Thoracic aorta (tissue), 2 donors: Measurements from ENCODE around the gene IPP. TPM values are rescaled to one million over a fixed set of nuclear protein-coding genes. Genes with fewer than 3 reads are reported as not detected.

Source experiments
- ATAC-seq: fragments of 150-250 bp; one replicate; pipeline ENCODE4 v1.8.0; 2017; ENCODE audit warnings: low read depth; ENCODE audit not compliant: insufficient number of reproducible peaks, low FRiP score
- DNase-seq: peaks from one replicate; pipeline ENCODE4 v3.0.0-alpha.2; 2020; ENCODE audit warnings: low spot score
- H3K27ac ChIP-seq, 2 donors: fragments of 200-600 bp; sonication (generic); 1 replicate in 1 of 2; 2 replicates in 1 of 2; pipeline ENCODE4 v1.5.1; 2016; ENCODE audit warnings: mild to moderate bottlenecking in 2 of 2, moderate library complexity in 2 of 2
- H3K27me3 ChIP-seq: fragments of 200-600 bp; sonication (generic); replicated peaks from 2 replicates; pipeline ENCODE4 v1.6.0; 2016; ENCODE audit warnings: mild to moderate bottlenecking; ENCODE audit not compliant: insufficient read depth
- H3K36me3 ChIP-seq: fragments of 200-600 bp; sonication (generic); one replicate; pipeline ENCODE4 v1.5.1; 2016
- H3K4me1 ChIP-seq, 2 donors: fragments of 200-600 bp; sonication (generic); 1 replicate in 1 of 2; 2 replicates in 1 of 2; pipeline versions ENCODE4 v1.5.1 to v1.6.0; 2016; ENCODE audit warnings: low read depth in 2 of 2, mild to moderate bottlenecking in 1 of 2; ENCODE audit not compliant: control insufficient read depth in 1 of 2
- H3K4me3 ChIP-seq: fragments of 200-600 bp; sonication (generic); 2 replicates; pipeline ENCODE4 v1.5.1; 2016; ENCODE audit warnings: mild to moderate bottlenecking
- H3K9me3 ChIP-seq: fragments of 200-600 bp; sonication (generic); 2 replicates; pipeline ENCODE4 v1.5.1; 2016
- total RNA-seq, 2 donors: library from RNA; depleted of rRNA; stranded (reverse); fragments of >200 nt; gene quantifications; one replicate each; pipeline versions ENCODE4 v1.1.0 to v1.2.3, GENCODE V29; 2016
- TF ChIP-seq, protein P1 (sequence below): fragments of 200-600 bp; sonication (generic); IDR thresholded peaks from one replicate; pipeline ENCODE4 v1.5.1; 2019; ENCODE audit warnings: antibody characterized with exemption

Gene IPP
- total RNA-seq, 2 donors from 2014 or later = 6.9 to 10.2 TPM

DNA sequence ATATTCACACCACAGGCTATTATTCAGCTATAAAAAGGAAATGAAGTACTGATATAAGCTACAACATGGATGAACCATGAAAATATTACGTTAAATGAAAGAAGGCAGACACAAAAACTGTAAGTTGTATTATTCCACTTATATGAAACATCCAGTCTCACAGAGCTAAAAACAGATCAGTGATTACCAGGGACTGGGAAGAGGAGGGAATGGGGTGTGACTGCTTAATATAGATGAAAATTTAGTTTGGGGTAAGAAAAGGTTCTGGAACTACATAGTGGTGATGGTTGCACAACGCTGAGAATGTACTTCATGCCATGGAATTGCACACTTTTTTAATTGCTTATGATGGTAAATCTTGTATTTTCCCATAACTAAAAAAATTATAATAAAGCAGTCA is 83.6 kb downstream of the IPP start:
- Histone ChIP-seq H3K36me3 (no peaks in the 10 kb centered on the region), H3K9me3 (no peaks in the 10 kb centered on the region), H3K27ac (no peak overlapping the region), H3K4me3 (no peak overlapping the region), H3K27me3 (no peaks in the 10 kb centered on the region), H3K4me1 (peaks cover 32 to 36% of the 10 kb centered on the region in 2 donors)
- TF ChIP-seq, protein P1, sequence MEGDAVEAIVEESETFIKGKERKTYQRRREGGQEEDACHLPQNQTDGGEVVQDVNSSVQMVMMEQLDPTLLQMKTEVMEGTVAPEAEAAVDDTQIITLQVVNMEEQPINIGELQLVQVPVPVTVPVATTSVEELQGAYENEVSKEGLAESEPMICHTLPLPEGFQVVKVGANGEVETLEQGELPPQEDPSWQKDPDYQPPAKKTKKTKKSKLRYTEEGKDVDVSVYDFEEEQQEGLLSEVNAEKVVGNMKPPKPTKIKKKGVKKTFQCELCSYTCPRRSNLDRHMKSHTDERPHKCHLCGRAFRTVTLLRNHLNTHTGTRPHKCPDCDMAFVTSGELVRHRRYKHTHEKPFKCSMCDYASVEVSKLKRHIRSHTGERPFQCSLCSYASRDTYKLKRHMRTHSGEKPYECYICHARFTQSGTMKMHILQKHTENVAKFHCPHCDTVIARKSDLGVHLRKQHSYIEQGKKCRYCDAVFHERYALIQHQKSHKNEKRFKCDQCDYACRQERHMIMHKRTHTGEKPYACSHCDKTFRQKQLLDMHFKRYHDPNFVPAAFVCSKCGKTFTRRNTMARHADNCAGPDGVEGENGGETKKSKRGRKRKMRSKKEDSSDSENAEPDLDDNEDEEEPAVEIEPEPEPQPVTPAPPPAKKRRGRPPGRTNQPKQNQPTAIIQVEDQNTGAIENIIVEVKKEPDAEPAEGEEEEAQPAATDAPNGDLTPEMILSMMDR = no peak
- ATAC-seq = no peak
- DNase-seq = no peak

DNA sequence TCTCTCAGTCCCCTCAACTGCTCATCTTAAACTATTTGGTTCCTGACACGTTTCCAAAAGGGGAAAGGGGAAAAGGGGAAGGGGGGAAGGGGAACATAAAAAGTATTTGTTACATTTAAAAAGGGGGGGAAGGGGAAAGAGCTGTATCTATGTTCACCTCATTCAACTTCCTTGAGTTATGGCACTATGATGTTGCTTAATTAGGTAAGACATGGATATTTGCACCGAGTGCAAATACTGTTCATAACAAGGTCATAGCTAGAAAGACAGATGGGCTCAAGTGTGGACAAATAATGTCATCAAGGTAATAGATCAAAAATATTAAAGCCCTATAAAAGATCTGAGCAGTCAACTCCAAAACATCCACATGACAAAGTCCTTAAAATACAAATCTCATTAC is 90.1 kb downstream of the IPP start:
- TF ChIP-seq, protein P1 = no peak
- H3K9me3 ChIP-seq = no peaks in the 10 kb centered on the region
- H3K4me3 ChIP-seq = no peak overlapping the region
- DNase-seq = no peak
- no peaks in the 10 kb centered on the region for H3K4me1 ChIP-seq
- no peak for ATAC-seq
- H3K27ac ChIP-seq = no peak overlapping the region
- peaks cover 43% of the 10 kb centered on the region for H3K36me3 ChIP-seq
- H3K27me3 ChIP-seq = no peaks in the 10 kb centered on the region

DNA sequence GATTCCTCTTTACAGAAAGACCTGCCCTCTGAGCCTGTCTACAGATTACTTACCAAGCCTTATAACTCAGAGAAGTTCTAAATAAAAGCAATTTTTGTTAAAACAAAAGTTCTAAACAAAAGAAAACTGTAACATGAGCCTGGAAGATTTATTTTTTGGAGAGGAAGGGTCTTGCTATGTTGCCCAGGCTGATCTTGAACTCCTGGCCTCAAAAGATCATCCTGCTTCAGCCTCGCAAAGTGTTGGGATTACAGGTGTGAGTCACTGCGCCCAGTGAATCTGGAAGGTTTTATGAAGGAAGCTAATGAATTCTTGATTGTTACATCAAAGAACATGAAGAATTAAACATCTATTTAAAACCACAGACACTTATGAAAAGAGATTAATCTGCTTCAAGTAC is 91.2 kb downstream of the IPP start:
- H3K4me3 ChIP-seq = no peak overlapping the region
- ATAC-seq (no peak), DNase-seq (no peak)
- no peak overlapping the region for H3K27ac ChIP-seq
- TF ChIP-seq, protein P1 = no peak
- H3K27me3 ChIP-seq = no peaks in the 10 kb centered on the region
- no peaks in the 10 kb centered on the region for H3K9me3 ChIP-seq
- H3K4me1 ChIP-seq = no peaks in the 10 kb centered on the region
- H3K36me3 ChIP-seq = peaks cover 53% of the 10 kb centered on the region

DNA sequence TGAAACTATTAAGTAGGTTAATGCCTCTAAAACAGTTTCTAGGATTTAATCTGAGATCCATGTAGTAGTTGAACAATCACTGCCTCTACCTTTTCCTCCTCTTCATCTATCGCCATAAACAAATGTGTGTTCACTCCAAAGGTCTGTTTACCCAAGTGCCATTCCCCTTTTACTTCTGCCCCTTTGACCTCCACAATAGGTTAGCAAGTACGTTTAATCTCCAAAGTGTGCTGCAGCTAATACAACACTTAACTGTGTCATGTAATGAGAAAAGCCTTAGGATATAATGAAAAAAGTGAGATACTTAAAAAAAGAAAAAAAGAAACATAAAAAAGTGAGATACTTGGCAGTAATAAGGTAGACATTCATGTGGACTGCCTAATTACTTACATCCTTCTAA is 92.3 kb downstream of the IPP start:
- H3K4me1 ChIP-seq = no peaks in the 10 kb centered on the region
- H3K27ac ChIP-seq = no peak overlapping the region
- no peak for DNase-seq
- no peak overlapping the region for H3K4me3 ChIP-seq
- H3K9me3 ChIP-seq = no peaks in the 10 kb centered on the region
- no peaks in the 10 kb centered on the region for H3K27me3 ChIP-seq
- peaks cover 57% of the 10 kb centered on the region for H3K36me3 ChIP-seq
- TF ChIP-seq, protein P1 = no peak
- ATAC-seq = no peak

DNA sequence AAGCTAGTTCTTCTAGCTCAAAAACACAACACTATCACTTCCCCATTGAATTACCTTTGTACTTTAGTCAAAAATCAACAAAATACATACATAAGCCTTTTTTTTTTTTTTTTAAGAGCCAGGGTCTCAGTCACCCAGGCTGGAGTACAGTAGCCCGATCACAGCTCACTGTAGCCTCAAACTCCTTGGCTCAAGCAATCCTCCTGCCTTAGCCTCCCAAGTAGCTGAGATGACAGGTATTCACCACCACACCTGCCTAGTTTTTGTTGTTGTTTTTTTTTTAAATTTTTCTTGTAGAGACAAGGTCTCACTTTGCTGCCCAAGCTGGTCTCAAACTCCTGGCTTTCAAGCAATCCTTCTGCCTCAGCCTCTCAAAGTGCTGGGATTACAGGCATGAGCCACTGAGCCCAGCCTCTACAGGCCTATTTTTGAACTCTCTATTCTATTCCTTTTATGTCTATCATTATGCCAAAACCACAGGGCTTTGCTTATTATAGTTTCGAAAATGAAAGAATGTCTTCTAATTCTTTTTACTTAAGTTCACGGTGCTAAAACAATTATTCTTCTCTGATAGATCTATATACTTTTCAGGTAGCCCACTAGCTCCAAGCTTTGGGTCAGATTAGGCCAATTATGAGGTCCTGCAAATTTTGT is 93.8 kb downstream of the IPP start:
- no peak for ATAC-seq
- Histone ChIP-seq H3K9me3 (no peaks in the 10 kb centered on the region), H3K4me1 (no peaks in the 10 kb centered on the region), H3K36me3 (peaks cover 65% of the 10 kb centered on the region), H3K4me3 (no peak overlapping the region), H3K27ac (no peak overlapping the region), H3K27me3 (no peaks in the 10 kb centered on the region)
- no peak for DNase-seq
- TF ChIP-seq, protein P1 = no peak
